OCI-LY3 (cell line): ENCODE measurements around the gene CDH4.

Experiments used
- H2AFZ ChIP-seq: fragments of 200-600, 300-600 bp; shearing (Covaris generic); 2 replicates; pipeline ENCODE4 v1.6.0; 2014; ENCODE audit warnings: antibody characterized with exemption, low read depth, low read length
- H3K27ac ChIP-seq: fragments of 200-600, 300-600 bp; sonication (generic); 2 replicates; pipeline ENCODE4 v1.5.1; 2014; ENCODE audit warnings: mild to moderate bottlenecking, low read length, moderate library complexity, mixed read lengths
- H3K27me3 ChIP-seq: fragments of 200-600, 300-600 bp; sonication (generic); 2 replicates; pipeline ENCODE4 v1.6.1; 2014; ENCODE audit warnings: low read depth, low read length, mixed read lengths
- H3K36me3 ChIP-seq: fragments of 200-600, 300-600 bp; sonication (generic); replicated peaks from 2 replicates; pipeline ENCODE3; 2014; ENCODE audit warnings: low read depth, low read length, mixed read lengths
- H3K4me1 ChIP-seq: fragments of 300-600, 200-600 bp; sonication (generic); 2 replicates; pipeline ENCODE4 v1.6.1; 2014; ENCODE audit warnings: low read length, mixed read lengths
- H3K4me2 ChIP-seq: fragments of 200-600, 300-600 bp; sonication (generic); 2 replicates; pipeline ENCODE4 v1.6.1; 2014; ENCODE audit warnings: low read length, mixed read lengths
- H3K4me3 ChIP-seq: fragments of 300-600, 200-600 bp; sonication (generic); 2 replicates; pipeline ENCODE4 v1.5.1; 2014; ENCODE audit warnings: antibody characterized with exemption, mild to moderate bottlenecking, low read length, moderate library complexity
- H3K79me2 ChIP-seq: fragments of 300-600, 200-600 bp; shearing (Covaris generic); 2 replicates; pipeline ENCODE4 v1.6.1; 2014; ENCODE audit warnings: mild to moderate bottlenecking, low read length, mixed read lengths
- H3K9ac ChIP-seq: fragments of 300-600, 200-600 bp; shearing (Covaris generic); 2 replicates; pipeline ENCODE4 v1.6.0; 2014; ENCODE audit warnings: mild to moderate bottlenecking, low read length, moderate library complexity
- H3K9me3 ChIP-seq: fragments of 200-600, 300-600 bp; shearing (Covaris generic); 2 replicates; pipeline ENCODE4 v1.6.1; 2014; ENCODE audit warnings: low read length, mixed read lengths; ENCODE audit not compliant: insufficient read depth
- H4K20me1 ChIP-seq: fragments of 200-600, 300-600 bp; sonication (generic); 2 replicates; pipeline ENCODE4 v1.6.1; 2016; ENCODE audit warnings: low read length, mixed read lengths; ENCODE audit not compliant: insufficient read depth
- EZH2phosphoT487 ChIP-seq: fragments of 200-600 bp; shearing (Covaris generic); IDR thresholded peaks from 2 replicates; pipeline ENCODE4 v1.6.1; 2018; ENCODE audit warnings: antibody characterized with exemption, mixed run types, low read depth
- TF ChIP-seq, protein P1 (sequence below): fragments of 200-600, 300-600 bp; sonication (generic); IDR thresholded peaks from 2 replicates; pipeline ENCODE4 v1.5.1; 2014; ENCODE audit warnings: antibody characterized with exemption, low read length, low read depth

CDH4 gene

DNA sequence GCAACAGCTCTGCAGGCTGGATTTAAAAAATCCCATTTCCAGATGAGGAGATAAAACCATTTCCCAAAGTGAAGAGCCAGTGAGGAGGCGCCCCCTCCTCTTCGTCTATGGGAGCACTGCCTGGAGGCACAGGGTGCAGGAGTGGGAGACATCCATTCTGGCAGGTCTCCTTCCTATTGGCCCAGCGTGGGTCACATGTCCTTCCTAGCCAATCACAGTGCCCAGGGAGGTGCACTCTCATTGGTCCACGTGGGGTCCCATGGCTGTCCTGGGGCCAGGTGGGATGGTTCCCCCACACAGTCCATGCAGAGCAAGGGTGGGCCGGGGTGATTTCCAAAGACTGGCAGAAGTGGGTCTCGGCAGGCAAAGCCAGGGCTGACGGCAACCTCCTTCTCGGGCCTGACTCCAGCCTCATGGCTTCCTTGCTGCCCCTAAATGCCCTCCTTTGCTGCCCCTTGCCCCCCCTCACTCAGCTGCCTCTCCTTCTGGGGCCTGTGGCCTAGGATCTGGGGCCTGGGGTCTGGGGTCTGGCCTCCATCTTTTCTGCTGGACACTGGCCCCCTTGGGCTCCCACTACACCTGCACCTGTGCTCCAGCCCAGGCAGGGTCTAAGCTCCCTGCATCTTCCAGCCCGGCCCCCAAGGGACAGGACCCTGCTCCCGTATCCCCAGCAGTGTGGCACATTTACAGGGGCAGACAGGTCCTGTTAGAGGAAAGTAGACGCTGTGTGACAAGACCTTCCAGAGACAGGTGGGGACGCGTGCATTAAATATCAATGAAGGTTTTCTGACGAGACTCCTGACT is 581.9 kb downstream of the CDH4 start:
- H3K27me3 ChIP-seq: peaks cover 13% of the 10 kb centered on the region; the same call in 1 of the 2 replicates

DNA sequence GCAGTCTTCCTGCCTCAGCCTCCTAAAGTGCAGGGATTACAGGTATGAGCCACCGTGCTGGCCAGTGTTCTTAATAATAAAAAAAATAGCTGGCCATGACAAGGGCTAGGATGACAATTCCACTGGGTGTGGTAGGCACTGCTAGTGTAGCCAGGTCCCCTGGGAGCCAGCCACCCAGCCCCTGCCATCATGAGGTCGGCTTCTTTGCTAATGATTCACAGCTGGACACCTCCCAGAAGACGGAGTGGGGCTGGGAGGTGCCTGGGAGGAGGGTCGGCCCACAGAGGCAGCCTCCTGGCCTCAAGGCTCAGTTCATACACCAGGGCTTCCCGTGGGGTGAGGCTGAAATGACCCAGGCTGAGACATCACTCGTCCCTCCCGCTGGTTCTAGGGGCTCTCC is 583.2 kb downstream of the CDH4 start:
- Histone ChIP-seq H4K20me1 (no peaks in the 10 kb centered on the region), H3K79me2 (no peaks in the 10 kb centered on the region), H3K4me1 (no peaks in the 10 kb centered on the region), H3K27me3 (peaks cover 13% of the 10 kb centered on the region; the same call in 1 of the 2 replicates), H3K4me2 (no peak overlapping the region), H3K36me3 (no peaks in the 10 kb centered on the region), H3K27ac (no peak overlapping the region), H2AFZ (no peak overlapping the region), H3K9ac (no peak overlapping the region), H3K4me3 (no peak overlapping the region), H3K9me3 (no peaks in the 10 kb centered on the region)
- TF ChIP-seq, protein P1, sequence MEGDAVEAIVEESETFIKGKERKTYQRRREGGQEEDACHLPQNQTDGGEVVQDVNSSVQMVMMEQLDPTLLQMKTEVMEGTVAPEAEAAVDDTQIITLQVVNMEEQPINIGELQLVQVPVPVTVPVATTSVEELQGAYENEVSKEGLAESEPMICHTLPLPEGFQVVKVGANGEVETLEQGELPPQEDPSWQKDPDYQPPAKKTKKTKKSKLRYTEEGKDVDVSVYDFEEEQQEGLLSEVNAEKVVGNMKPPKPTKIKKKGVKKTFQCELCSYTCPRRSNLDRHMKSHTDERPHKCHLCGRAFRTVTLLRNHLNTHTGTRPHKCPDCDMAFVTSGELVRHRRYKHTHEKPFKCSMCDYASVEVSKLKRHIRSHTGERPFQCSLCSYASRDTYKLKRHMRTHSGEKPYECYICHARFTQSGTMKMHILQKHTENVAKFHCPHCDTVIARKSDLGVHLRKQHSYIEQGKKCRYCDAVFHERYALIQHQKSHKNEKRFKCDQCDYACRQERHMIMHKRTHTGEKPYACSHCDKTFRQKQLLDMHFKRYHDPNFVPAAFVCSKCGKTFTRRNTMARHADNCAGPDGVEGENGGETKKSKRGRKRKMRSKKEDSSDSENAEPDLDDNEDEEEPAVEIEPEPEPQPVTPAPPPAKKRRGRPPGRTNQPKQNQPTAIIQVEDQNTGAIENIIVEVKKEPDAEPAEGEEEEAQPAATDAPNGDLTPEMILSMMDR: no peak
- TF ChIP-seq EZH2phosphoT487: no peak

More for the DNA sequence above, 581.9 kb downstream of the CDH4 start:
- Histone ChIP-seq H2AFZ (no peak overlapping the region), H3K4me3 (no peak overlapping the region), H3K9ac (no peak overlapping the region), H3K4me2 (no peak overlapping the region), H3K27ac (no peak overlapping the region), H3K36me3 (no peaks in the 10 kb centered on the region), H4K20me1 (no peaks in the 10 kb centered on the region), H3K4me1 (no peaks in the 10 kb centered on the region), H3K79me2 (no peaks in the 10 kb centered on the region), H3K9me3 (no peaks in the 10 kb centered on the region)
- TF ChIP-seq, protein P1: no peak
- TF ChIP-seq EZH2phosphoT487: no peak

DNA sequence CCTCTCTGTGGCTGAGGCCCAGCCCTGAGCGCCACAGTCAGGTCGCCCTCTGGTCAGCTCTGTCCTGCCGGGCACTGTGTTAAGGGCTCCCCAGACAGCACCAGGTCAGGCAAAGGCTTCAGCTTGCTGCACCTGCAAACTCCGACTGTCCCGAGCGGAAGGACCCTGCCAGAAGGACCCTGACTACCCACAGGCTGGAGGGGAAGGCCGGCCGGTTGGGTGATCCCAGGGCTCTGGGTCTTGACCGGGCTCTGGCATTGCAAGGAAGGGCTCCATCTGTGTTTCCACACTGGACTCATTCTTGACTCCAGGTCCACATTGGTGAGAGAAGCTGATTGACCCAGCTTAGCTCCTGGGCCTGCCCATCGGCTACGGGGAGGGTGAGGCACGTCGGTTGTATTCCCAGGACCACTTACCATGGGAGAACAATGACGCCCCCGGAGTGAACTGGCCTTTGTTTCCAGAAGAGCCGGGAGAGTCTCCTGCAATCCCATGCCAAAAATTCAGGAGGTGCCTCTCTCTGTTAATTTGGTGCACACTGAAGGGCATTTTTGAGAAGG is 583.8 kb downstream of the CDH4 start:
- TF ChIP-seq, protein P1: no peak
- TF ChIP-seq EZH2phosphoT487: no peak
- no peaks in the 10 kb centered on the region for H3K4me1 ChIP-seq
- no peak overlapping the region for H2AFZ ChIP-seq
- H3K27ac ChIP-seq: no peak overlapping the region
- no peaks in the 10 kb centered on the region for H3K36me3 ChIP-seq
- no peaks in the 10 kb centered on the region for H4K20me1 ChIP-seq
- no peaks in the 10 kb centered on the region for H3K9me3 ChIP-seq
- H3K27me3 ChIP-seq: peaks cover 13% of the 10 kb centered on the region; the same call in 1 of the 2 replicates
- no peak overlapping the region for H3K4me3 ChIP-seq
- H3K9ac ChIP-seq: no peak overlapping the region
- no peak overlapping the region for H3K4me2 ChIP-seq
- H3K79me2 ChIP-seq: no peaks in the 10 kb centered on the region

DNA sequence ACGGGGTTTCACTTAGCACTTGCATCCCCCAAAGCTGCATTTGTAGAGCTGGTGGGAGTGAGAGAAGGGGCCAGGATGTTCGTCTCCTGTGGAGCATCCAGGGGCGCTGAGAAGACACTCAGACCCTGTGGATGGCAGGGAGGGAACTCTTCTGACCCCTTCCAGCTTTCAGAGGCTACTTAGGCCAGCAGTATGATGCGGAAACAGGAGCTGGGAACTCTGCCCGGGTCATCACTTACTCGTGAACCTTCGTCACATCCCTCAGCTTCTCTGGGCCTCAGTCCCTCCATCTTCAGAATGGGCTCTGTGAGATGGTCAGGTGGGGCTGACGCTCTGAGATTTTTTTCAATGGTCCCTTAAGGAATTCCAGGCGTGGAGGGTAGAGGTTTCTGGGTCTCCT is 585.1 kb downstream of the CDH4 start:
- Histone ChIP-seq H3K9ac (no peak overlapping the region), H3K36me3 (no peaks in the 10 kb centered on the region), H3K4me3 (no peak overlapping the region), H3K79me2 (no peaks in the 10 kb centered on the region), H3K27me3 (peaks cover 9% of the 10 kb centered on the region; the same call in 1 of the 2 replicates), H3K4me1 (no peaks in the 10 kb centered on the region), H3K9me3 (no peaks in the 10 kb centered on the region), H3K27ac (no peak overlapping the region), H2AFZ (no peak overlapping the region), H4K20me1 (no peaks in the 10 kb centered on the region), H3K4me2 (no peak overlapping the region)
- no peak for TF ChIP-seq EZH2phosphoT487
- TF ChIP-seq, protein P1: no peak
